Activated T-cell treated with anti-CD3 and anti-CD28 coated beads, Interleukin-2, amount 50 U/mL, for 48 hours (primary cell): ENCODE results near the gene FBN1.

ENCODE experiments used
- DNase-seq, 2 experiments: peaks; one replicate each; pipeline ENCODE4 v3.0.0-alpha.2; 2020

The FBN1 gene

DNA sequence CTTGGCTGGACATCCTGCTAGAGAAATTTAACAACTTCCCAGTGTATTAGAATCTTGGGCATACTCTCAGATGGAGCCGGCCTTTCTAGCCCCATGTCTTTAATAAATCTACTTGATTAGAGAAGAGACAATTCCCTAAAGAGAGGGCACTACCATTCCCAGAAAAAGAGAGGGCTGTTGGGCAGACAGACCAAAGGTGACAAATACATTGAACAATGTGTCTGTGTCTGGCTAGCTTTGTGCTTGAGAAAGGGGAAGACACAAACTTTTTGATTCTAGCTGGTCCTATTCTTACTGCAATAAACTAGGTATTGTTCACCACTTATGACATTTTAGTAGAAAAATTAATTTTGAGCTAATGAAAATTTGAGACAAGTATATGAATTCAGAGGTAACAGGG is 256.6 kb downstream of the FBN1 start:
- no peak for DNase-seq

DNA sequence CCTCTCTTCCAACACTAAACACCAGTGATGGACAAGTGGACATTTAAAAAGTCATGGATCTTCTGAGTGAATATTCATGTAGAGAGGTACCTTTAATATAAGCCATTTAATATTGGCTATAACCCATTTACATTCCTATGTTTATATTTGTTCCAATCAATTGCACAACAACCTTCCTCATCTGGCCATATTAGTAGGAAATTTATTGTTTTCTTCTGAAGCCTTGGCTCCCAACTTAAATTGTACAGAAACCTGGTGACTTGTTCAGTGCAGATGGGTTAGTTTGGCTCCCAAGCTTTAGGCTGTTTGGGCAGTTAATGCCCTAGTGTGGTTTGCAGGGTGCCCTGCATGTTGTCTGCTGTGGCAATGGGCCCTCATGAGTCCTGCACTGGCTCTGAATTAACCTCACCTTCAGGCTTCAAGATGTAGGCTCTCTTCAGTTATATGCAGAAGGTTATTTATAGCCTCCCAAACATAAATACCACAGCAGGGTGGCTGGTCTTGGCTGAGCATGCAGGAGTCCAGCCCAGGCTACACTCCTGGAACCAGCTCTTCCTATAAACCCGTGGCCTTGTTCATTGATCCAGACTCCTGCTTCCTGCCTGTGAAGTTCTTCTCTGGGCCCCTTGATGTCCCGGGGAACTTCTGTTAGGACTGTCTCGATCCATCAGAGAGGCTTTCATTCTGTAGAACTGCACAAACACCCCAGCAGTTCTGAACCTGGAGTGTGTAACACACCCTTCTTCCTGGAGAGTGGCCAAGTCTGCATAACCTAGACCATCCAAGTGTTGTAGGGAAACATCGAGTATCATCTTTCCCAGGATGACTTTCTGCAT is 257.3 kb downstream of the FBN1 start:
- DNase-seq: no peak

DNA sequence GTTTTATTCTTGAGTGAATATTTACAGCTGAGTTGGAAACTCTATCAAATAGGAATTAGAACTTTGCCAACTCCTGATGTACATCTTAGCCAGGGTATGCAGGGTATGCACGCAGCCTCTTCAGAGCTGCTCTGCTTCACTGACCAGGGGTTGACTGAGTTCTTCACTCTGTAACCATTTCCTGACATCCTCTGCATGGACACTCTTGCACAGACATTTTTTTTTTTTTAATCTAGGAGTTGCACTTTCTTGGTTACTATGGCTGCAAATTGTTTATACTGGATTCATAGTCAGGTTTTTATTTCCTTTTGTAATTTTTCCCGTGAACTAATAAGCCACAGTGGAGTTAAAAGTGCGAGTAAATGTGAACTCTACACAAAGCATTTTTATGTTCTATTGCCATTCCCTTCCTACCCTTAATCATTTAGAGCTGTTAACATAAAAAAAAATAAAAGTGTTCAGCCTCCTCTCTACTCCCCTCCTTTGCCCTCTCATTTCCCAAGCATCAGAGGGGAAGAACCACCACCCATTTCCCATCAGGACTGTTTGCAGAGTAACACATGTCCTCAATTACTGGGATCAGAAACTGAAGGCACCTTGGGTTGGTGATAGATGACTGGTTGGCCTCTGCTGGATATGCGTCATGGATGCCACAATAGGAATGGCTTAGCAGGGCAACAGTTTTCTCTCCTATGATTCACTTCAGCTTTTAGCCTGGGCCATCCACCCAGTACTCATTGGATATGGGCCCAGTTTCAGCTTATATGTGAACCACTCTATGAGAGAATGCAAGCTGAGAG is 260.3 kb downstream of the FBN1 start:
- no peak for DNase-seq

DNA sequence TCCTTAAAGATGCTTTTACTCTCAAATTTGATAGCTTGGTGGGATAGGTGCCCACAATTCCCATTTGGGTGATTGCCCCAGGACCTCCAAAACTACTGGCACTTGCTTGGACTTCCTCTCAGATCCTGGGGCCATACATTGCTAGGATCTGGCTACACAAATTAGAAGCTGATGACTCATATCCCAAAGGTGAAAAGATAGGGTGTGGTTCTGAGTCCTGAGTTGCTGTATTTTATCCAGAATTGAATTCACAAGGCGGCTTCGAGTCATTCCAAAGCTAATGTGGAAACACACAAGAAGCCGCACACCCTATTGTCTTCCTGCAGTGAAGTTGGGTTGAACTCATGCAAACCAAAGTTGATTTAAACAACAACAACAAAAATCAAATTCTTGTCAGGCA is 260.9 kb downstream of the FBN1 start:
- no peak for DNase-seq

- no peak for DNase-seq
Measured at GRCh38 chr15:48383031-48383430, 262.5 kb downstream of the FBN1 start.

- DNase-seq: no peak
Measured at GRCh38 chr15:48381861-48382260, 263.6 kb downstream of the FBN1 start.

DNA sequence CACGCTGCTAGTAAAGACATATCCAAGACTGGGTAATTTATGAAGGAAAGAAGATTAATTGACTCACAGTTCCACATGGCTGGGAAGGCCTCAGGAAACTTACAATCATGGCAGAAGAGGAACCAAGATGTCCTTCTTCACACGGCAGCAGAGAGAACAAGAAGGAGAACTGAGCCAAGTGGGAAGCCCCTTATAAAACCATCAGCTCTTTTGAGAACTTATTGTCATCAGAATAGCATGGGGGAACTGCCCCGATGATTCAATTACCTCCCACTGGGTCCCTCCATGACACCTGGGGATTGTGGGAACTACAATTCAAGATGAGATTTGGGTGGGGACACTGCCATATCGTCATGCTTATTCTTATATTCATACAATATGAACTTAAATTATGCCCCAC is 265.3 kb downstream of the FBN1 start:
- no peak for DNase-seq

DNA sequence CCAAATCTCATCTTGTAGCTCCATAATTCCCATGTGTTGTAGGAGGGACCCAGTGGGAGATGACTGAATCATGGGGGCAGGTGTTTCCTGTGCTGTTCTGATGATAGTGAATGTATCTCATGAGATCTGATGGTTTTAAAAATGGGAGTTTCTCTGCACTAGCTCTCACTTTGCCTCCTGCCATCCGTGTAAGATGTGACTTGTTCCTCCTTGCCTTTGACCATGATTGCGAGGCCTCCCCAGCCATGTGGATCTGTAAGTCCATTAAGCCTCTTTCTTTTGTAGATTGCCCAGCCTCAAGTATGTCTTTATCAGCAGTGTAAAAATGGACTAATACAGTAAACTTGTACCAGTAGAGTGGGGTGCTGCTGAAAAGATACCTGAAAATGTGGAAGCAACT is 269.7 kb downstream of the FBN1 start:
- DNase-seq: no peak

GRCh38 chr15:48374472-48374871 is 271.0 kb downstream of the FBN1 start:
- DNase-seq: no peak

GRCh38 chr15:48373821-48374451 is 271.6 kb downstream of the FBN1 start:
- no peak for DNase-seq

DNA sequence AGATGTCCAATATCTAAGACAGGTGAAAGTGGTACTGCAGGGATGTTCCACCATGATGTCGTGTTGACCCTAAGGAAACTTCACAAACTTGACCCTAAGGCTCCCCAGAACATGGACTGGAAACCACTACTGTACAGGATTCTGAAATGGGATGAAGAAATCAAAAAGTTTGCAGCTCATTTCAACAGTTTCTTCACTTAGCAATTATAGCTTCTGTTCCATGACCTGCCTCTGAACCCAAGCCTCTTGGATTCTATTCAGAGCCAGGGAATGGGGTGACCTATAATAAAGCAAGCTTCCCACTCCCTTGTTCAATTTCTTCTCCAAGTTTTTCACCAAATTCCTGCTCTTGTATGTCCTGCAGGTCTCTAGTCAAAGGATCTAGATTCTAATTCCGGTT is 273.5 kb downstream of the FBN1 start:
- no peak for DNase-seq

GRCh38 chr15:48371550-48371949 is 274.0 kb downstream of the FBN1 start:
- no peak for DNase-seq

DNA sequence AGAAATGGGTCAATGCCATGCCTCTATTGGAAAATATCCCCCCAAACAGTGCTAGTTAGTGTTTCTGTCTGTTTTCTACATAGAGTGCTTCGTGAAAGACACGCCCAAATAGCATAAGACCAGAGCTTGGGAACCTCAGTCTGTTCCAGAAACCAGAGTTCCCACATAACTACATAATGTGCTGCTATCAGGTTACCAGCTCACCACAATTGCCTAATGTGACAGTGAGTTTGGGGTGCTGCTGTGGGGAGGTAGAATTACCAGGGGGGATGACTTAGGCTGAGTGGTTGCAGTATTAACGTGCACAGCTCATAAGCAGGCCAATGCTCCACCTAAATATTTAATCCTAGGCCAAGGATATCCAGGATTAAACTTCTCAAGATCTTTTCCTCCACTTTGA is 275.0 kb downstream of the FBN1 start:
- DNase-seq: no peak

DNA sequence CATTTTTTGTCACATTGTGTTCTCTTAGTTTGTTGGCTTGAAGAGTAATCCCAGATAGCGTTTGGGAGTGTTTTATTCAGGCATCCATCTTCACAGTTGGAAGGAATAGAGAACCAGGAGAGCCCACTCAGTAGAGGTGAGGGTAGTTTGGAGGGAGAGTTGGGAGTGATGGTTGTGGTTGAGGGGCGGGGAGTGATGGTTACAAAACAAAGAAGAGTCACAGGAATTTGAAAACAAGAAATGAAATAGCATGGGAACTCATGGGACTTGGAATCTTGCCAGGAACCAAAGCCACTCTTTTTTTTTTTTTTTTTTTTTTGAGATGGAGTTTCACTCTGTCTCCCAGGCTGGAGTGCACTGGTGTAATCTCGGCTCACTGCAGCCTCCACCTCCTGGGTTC is 278.0 kb downstream of the FBN1 start:
- no peak for DNase-seq

DNA sequence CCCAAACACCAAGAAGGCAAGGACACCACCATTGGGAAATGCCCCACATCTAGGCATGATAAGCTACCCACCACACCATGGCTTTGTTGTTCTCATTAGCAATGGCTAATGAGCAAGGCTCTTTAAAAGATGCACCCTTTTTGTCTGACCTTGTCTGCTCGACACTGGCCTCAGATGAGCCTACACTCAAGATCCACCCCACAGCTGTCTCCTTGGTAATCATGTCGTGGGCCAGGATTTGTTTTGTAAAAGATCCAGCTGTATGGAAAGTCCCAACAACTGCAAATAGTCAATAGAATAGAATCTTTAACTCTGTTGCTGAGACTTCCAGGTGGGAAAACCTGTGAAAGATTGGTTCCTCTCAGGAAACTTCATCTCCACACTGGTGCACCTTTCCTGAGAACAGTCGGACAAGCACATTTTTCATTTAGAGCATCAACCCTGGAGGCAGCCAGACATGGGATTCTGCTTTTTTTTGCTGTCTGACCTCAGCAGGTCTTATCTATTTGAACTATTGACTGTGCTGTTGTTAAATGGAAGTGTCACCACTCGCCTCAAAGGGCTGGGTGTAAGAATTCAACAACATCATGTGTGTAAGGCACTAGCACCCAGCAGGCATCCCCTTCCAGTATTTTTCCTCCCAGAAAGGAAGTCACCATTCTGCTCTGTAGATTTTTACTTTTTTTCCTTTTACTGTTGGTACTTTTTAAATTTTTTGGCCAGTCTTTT is 278.8 kb downstream of the FBN1 start:
- DNase-seq: no peak

- no peak for DNase-seq
Measured at GRCh38 chr15:48365575-48365974, 279.9 kb downstream of the FBN1 start.

DNA sequence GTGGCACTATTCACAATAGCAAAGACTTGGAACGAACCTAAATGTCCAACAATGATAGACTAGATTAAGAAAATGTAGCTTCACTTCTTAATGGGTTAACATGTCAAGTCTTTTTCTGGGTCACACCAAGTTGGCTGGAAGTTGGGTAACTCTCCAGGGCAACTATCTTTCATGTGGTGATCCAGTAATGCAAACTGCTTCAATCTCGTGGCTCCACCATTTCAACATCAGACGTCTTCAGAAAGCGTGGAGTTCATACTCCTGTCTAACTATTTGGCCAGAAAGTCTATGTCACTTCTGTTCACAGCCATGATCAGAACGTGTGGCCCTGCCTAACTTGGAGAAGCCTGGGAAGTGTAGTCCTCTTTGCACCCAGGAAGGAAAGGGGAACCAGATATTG is 282.0 kb downstream of the FBN1 start:
- no peak for DNase-seq

- DNase-seq: no peak
Measured at GRCh38 chr15:48361685-48362084, 283.8 kb downstream of the FBN1 start.

- DNase-seq: no peak
Measured at GRCh38 chr15:48360841-48361240, 284.7 kb downstream of the FBN1 start.
